Smooth muscle cell of the brain vasculature (primary cell): ENCODE results near the gene FOXP4.

Experiments
- DNase-seq: peaks from one replicate; pipeline ENCODE4 v3.0.0-alpha.2; 2012; ENCODE audit warnings: low read depth, low spot score

The FOXP4 gene

GRCh38 chr6:41519745-41520699 is 26.2 kb upstream of the FOXP4 start:
- DNase-seq = no peak

DNA sequence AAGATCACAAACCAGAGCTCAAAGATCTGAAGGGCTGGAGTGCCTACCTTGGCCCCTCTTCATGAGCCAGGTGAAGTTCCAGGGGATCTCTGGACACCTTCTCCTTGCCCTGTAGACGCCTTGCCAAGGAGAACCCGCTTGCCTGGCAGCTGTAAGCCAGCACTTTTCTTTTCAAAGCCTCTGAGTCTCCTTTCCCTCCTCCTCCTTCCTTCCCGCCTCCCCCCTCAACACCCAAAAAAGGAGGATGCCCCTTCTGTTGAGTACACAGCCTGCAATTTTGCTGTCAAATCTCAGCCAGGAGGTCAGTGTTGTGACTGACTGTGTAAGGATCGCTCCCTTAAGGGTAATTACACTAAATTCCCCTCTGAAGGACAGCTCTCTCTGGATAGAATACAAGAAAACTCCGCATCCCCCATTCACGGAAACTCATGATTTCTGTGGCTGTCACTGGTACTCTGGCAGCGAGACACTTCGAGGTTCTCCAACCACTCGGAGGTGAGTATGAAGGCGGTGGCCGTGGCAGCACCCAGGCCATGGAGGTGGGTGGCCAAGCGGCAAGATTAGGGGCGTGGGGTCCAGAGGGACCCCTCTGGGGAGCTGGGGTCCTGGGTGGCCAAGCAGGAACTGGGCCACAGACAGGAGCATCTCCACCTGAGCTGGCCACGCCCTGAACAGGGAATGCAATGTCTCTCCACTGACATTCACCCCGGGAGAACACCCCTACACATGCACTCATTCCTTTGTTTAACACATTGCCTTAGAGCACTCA is 23.2 kb upstream of the FOXP4 start:
- DNase-seq = no peak

GRCh38 chr6:41523915-41524633 is 22.1 kb upstream of the FOXP4 start:
- no peak for DNase-seq

- DNase-seq = no peak
These were observed 21.6 kb upstream of the FOXP4 start for GRCh38 chr6:41524634-41525011.

GRCh38 chr6:41527721-41528408 is 18.3 kb upstream of the FOXP4 start:
- DNase-seq = no peak

DNA sequence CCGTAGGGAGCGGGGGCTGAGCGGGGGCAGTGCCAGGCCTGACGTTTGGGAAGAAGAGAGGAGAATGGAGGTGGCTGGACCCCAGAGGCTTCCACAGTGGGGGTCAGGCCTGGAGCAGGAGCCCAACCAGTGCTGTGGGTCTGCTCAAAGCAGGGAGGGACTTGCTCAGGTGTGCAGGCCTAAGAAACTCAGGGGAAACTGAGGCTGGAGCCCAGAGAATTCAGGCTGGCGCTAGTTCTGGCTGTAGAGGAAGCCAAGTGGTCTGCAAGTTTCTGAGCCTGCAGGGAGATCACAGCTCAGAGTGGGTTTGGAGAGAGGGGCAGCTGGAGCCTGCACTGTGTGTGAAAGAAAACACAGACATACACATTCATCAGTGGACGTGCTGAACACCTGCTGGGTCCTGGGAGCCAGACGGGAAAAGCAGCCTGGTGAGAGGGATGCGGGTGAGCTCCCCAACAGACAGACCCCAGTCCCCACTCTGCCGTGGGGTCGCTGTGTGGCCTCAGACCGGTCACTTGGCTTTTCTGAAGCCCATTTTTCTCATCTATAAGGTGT is 17.7 kb upstream of the FOXP4 start:
- no peak for DNase-seq

GRCh38 chr6:41529049-41529448 is 17.1 kb upstream of the FOXP4 start:
- no peak for DNase-seq

GRCh38 chr6:41529970-41530369 is 16.2 kb upstream of the FOXP4 start:
- DNase-seq = no peak

- no peak for DNase-seq
These were observed 15.7 kb upstream of the FOXP4 start for GRCh38 chr6:41530476-41530875.

DNA sequence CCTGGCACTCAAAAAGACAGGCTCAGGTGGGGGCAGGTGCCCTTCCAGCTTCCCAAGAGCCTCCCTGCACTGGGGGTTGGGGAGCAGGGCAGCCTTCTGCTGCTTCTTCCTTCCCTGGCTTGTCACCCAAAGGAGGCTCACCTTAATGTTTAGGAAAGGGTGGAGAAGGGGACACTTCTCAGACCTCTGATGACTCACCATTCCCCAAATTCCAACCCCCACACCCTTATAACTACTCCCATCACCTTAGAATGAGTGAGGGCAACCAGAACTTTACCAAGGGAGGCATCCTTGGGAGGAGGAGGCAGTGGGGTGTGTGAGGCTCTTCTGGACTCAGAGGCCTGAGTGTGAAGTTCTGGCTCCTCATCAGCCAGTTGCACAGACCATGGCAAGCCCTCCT is 15.2 kb upstream of the FOXP4 start:
- DNase-seq = no peak

DNA sequence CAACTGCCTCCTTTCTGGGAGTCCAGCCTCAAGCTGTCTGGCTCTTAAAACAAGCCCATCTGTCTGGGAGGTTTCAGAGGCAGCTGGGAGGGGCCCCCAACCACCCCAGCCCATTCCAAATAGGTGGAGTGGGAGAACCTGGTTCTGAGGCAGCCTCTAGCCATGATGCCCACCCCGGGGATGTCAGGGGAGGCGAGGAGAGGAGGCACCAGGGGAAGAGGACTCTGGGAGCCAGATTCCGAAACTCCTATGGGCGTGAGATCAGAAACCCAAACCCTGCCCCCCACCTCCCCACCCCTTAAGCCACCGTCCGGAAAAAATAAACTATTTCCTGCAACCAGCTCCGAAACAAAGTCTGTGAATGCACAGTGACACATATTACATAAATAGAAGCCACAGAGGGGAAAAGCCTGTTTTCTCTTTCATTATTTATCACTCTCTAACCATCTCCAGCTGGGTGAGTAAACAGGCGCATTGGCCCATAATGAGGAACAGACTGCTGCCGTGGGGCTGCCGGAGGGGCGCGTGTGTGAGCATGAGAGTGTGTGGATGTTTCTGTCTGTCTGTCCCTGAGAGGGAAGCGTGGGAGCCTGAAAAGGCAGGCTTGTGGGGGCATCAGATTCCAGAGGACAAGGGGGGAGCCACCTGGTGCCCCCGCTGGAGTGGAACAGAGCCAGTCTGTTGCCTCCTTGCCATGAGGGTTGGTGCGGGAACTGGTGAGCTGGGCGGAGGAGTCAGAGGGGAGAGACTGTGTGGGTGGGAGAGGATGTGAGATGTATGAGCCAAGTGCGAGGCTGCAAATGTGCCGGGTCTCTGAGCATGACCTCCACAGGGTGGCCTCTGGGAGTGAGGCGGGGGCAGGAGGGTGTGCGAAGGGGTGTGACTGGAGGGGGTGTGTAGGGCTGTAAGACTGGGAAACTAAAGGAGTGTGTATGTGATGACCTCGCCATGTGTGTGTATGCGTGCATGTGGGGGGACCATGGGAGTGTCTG is 14.3 kb upstream of the FOXP4 start:
- DNase-seq = peak; percentile 15

DNA sequence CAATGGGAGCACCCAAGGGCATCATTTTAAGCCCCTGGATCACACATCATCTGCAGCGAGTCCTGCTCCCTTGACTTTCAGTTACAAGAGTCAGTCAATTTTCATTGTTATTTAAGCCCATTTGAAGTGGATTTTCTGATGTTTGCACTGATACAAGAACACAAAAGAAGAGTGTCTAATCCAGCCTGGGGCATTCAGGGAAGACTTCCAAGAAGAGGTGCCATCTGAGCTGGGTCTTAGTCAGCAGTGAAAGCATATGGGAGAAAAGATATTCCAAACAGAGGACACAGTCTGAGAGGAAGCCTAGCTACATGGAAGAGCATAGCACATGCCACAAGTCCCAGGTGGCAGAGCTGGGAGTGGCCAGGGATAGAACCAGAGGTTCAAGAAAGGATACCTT is 10.4 kb upstream of the FOXP4 start:
- no peak for DNase-seq

GRCh38 chr6:41536795-41537758 is 9.1 kb upstream of the FOXP4 start:
- no peak for DNase-seq

GRCh38 chr6:41538556-41539182 is 7.5 kb upstream of the FOXP4 start:
- no peak for DNase-seq

DNA sequence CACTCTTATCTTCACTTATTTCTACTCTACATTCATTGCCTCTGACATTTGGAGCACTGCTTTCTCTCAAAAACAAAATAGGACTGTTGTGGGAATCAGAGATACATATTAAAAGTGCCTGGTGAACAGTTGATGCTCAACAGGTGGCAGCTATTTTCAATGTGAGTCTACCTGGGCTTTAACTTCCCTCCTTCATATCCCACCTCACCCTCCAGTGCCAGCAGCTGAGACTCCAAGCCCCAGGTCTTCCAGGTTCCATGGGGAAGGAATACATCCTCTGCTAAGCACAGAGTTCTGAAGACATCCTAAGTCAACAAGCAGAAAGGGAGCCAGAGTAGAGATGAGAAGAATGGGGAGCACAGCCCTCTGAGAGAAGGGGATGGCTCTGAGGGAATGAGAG is 7.0 kb upstream of the FOXP4 start:
- no peak for DNase-seq

- DNase-seq = no peak
These were observed 4.8 kb upstream of the FOXP4 start for GRCh38 chr6:41541364-41541763.

DNA sequence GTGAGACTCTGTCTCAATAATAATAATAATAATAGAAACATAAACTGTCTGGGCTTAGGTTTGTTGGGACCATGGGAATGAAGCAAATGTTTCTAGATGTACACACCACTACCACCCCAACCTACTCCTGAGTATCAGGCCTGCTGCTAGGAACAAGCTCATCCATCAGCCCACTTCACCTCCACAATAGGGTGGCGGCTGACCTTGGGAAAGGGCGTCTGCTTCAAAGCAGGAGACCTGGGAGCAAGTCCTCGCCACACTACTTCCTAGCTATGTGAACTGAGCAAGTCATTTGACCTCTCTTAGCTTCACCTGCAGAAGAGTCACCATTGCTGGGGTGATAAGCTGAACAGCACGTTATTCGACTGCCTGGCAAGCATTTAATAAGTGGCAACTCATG is 3.1 kb upstream of the FOXP4 start:
- no peak for DNase-seq

GRCh38 chr6:41545247-41545702 is 906 bp upstream of the FOXP4 start:
- DNase-seq = no peak
